Prostate gland (tissue), 2 donors: ENCODE data around the gene HIVEP3. TPM values are rescaled to one million over a fixed set of nuclear protein-coding genes. Genes with fewer than 3 reads are reported as not detected.

Source experiments
- DNase-seq: peaks from one replicate; pipeline ENCODE4 v3.0.0-alpha.2; 2019; ENCODE audit warnings: low spot score
- H3K27ac ChIP-seq, 2 donors: fragments of 200-600 bp; sonication (generic); 2 replicates each; pipeline ENCODE4 v1.5.1; 2017 to 2019
- H3K27me3 ChIP-seq: fragments of 200-600 bp; sonication (generic); replicated peaks from 2 replicates; pipeline ENCODE4 v1.5.1; 2019; ENCODE audit not compliant: insufficient read depth
- H3K36me3 ChIP-seq, 2 donors: fragments of 200-600 bp; sonication (generic); 1 replicate in 1 of 2; 2 replicates in 1 of 2; pipeline versions ENCODE4 v1.5.1 to v1.8.1; 2017 to 2019
- H3K4me1 ChIP-seq: fragments of 200-600 bp; sonication (generic); replicated peaks from 2 replicates; pipeline ENCODE4 v1.5.1; 2019
- H3K4me3 ChIP-seq, 2 donors: fragments of 200-600 bp; sonication (generic); 2 replicates each; pipeline ENCODE4 v1.5.1; 2017 to 2019
- H3K9me3 ChIP-seq: fragments of 200-600 bp; sonication (generic); 2 replicates; pipeline ENCODE4 v1.5.1; 2017
- CTCF ChIP-seq, 4 experiments: fragments of 200-600 bp in 2 of 4; fragments of 450-650 bp in 2 of 4; sonication (generic) in 2 of 4; IDR thresholded peaks; 1 replicate in 3 of 4; 2 replicates in 1 of 4; pipeline ENCODE4 v1.5.1; 2016 to 2019; ENCODE audit warnings: antibody characterized with exemption in 4 of 4, mild to moderate bottlenecking in 2 of 4, moderate library complexity in 2 of 4
- POLR2A ChIP-seq: fragments of 450-650 bp; IDR thresholded peaks from one replicate; pipeline ENCODE4 v1.6.1; 2016; ENCODE audit warnings: antibody characterized with exemption, mild to moderate bottlenecking
- POLR2AphosphoS5 ChIP-seq: sonication (generic); formaldehyde crosslinking; IDR thresholded peaks from one replicate; pipeline ENCODE4 v1.6.1; 2017; ENCODE audit warnings: antibody characterized with exemption
- WGBS: methylation state at CpG from one replicate; pipeline ENCODE4 v1.1.5; 2018; 5-methylcytosine and 5-hydroxymethylcytosine counted together
- intact Hi-C: fragments of 100-400 bp; cut with DNase I; formaldehyde crosslinking; loops from one replicate; pipeline ENCODE4 v1.14.2; 2022
- total RNA-seq, 2 donors: library from RNA; depleted of rRNA; stranded (reverse); fragments of >200 nt; gene quantifications; one replicate each; pipeline ENCODE4 v1.1.0, GENCODE V29; 2016

The HIVEP3 gene
- total RNA-seq, 2 donors from 2014 or later: 9.3 to 11.2 TPM

GRCh38 chr1:41718497-41718896 lies 200.2 kb downstream of the HIVEP3 start:
- no peak for TF ChIP-seq POLR2AphosphoS5
- no peak for TF ChIP-seq POLR2A
- TF ChIP-seq CTCF (IDR thresholded peaks at IDR 0.05): no peak
- no peaks in the 10 kb centered on the region for H3K9me3 ChIP-seq
- WGBS: 54% methylated on average over 7 of the region's 7 CpGs
- intact Hi-C loops: no loop called here
- H3K4me1 ChIP-seq: no peaks in the 10 kb centered on the region
- H3K4me3 ChIP-seq: no peak overlapping the region
- no peaks in the 10 kb centered on the region for H3K27me3 ChIP-seq
- H3K36me3 ChIP-seq: no peaks in the 10 kb centered on the region
- H3K27ac ChIP-seq: no peak overlapping the region
- no peak for DNase-seq

- intact Hi-C loops: no loop called here
- H3K9me3 ChIP-seq: no peaks in the 10 kb centered on the region
- no peak overlapping the region for H3K27ac ChIP-seq
- H3K4me1 ChIP-seq: no peaks in the 10 kb centered on the region
- no peaks in the 10 kb centered on the region for H3K36me3 ChIP-seq
- no peak for DNase-seq
- H3K27me3 ChIP-seq: no peaks in the 10 kb centered on the region
- TF ChIP-seq CTCF (IDR thresholded peaks at IDR 0.05) (no peak), POLR2AphosphoS5 (no peak), POLR2A (no peak)
- no peak overlapping the region for H3K4me3 ChIP-seq
- 86% methylated on average over 12 of the region's 12 CpGs for WGBS
Measured at GRCh38 chr1:41716188-41717130, 202.3 kb downstream of the HIVEP3 start.

- TF ChIP-seq POLR2AphosphoS5: no peak
- no peak for TF ChIP-seq CTCF (IDR thresholded peaks at IDR 0.05)
- no peak for TF ChIP-seq POLR2A
- no peak for DNase-seq
- intact Hi-C loops: no loop called here
- Histone ChIP-seq H3K27me3 (no peaks in the 10 kb centered on the region), H3K27ac (no peak overlapping the region), H3K4me1 (no peaks in the 10 kb centered on the region), H3K4me3 (no peak overlapping the region), H3K9me3 (no peaks in the 10 kb centered on the region), H3K36me3 (no peaks in the 10 kb centered on the region)
- WGBS: 93% methylated on average over 8 of the region's 8 CpGs
Measured at GRCh38 chr1:41715441-41716095, 203.2 kb downstream of the HIVEP3 start.

GRCh38 chr1:41714638-41715389 lies 203.9 kb downstream of the HIVEP3 start:
- intact Hi-C loops: no loop called here
- H3K4me3 ChIP-seq: no peak overlapping the region
- H3K27ac ChIP-seq: no peak overlapping the region
- no peak for DNase-seq
- no peaks in the 10 kb centered on the region for H3K4me1 ChIP-seq
- 82% methylated on average over 9 of the region's 9 CpGs for WGBS
- H3K27me3 ChIP-seq: no peaks in the 10 kb centered on the region
- H3K36me3 ChIP-seq: no peaks in the 10 kb centered on the region
- no peaks in the 10 kb centered on the region for H3K9me3 ChIP-seq
- TF ChIP-seq POLR2A: no peak
- TF ChIP-seq CTCF (IDR thresholded peaks at IDR 0.05): no peak
- no peak for TF ChIP-seq POLR2AphosphoS5
